Spleen (tissue), 7 donors: ENCODE results near the gene MTMR1.

ENCODE experiments used
- CTCF ChIP-seq, 11 experiments: fragments of 200-600 bp in 7 of 11; fragments of 450-650 bp in 4 of 11; sonication (generic) in 4 of 11; IDR thresholded peaks in 8 of 11; conservative IDR thresholded peaks in 3 of 11; 1 replicate in 7 of 11; 2 replicates in 4 of 11; pipeline versions ENCODE4 v1.4.0 to v1.8.0; 2016 to 2021; ENCODE audit warnings: antibody characterized with exemption in 11 of 11, inconsistent platforms in 4 of 11, mild to moderate bottlenecking in 1 of 11
- POLR2A ChIP-seq, 3 donors: fragments of 450-650 bp; IDR thresholded peaks; one replicate each; pipeline ENCODE4 v1.5.1; 2017; ENCODE audit warnings: antibody characterized with exemption in 3 of 3, mild to moderate bottlenecking in 1 of 3
- donor health status: DM: no; HTN: no; CAD: no; lungs with moderate emphysema.
- donor health status: DM: no; HTN: no; CAD: no.
- donor health status: DM: no; HTN: no; CAD: no.

GRCh38 chrX:150805736-150806135 lies 112.5 kb downstream of the MTMR1 start:
- TF ChIP-seq CTCF (IDR thresholded peaks at IDR 0.05 in 8 of 11, conservative IDR thresholded peaks at IDR 0.05 in 3 of 11) (no peak), POLR2A (IDR thresholded peaks at IDR 0.05) (no peak)
